ENCODE measurements around the gene RALGAPB.
"Not testable (repeated sequence)": the region's sequence is repeated elsewhere in the genome, so short reads cannot be mapped to it uniquely, and the experiment has no call there.

RALGAPB gene
- 57.7 to 114 (median 79.9) reads per million in 18 experiments for total RNA-seq

DNA sequence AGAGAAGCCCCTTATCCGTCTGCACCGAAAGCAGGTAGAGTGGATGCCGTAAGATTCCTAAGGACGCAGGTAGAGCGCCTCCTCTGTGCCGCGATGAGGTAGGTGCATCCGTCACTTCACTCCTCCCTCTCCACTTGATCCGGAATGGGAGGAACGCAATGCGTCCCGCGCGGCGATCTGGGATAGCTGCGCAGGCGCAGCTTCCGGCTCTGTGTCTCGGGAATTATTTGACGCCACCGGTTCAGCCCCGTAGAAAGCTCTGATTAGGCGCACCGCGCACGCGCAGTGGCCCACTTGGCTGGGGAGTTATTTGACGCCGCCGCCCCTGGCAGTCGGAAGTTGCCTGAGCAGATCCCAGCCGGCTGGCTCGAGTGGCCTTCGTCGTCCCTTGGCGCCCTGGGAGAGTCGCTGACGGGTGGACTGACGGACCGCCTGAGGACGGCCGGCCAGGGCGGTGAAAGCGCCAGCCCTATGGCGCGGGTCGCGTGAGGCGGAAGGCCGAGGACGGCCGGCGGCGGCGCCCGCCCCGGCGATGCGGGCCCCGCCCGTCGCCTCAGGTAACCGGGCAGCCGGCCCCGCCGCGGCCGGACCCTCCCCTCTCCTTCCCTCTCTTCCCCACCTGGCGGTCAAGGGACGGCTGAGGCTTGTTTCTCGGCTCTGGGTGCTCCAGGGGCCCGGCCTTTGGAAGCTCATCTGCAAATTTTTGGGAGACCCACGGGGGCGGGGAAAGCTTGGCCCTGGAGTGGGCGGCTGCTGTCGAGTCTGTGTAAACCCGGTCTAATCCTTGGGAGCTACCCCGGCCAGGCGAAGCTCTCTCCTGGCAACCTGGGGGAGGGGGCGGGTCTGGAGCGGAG, at the start of gene RALGAPB:
Gene RALGAPB, plus strand, starts transcription at position 331 of the 854 bp plus-strand sequence. CDS start 15,590 bp downstream, outside the sequence.
- DNase-seq: peak; percentile 99 to 100

DNA sequence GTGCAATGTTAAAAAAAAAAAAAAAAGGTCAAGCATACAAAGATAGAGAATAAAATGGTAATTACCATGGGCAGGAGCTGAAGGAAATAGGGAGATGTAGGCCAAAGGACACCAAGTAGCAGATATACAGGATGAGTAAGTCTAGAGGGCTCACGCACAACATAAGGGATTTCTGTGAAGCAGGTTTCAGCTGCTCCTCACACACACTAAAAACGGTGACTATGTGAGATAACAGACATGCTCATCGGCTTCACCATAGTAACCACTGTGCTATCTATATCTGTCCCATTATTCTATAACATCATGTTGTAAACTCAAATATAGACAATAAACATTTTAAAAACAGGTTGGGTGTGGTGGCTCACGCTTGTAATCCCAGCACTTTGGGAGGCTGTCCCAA, 49.1 kb upstream of the RALGAPB start:
- DNase-seq: no peak

DNA sequence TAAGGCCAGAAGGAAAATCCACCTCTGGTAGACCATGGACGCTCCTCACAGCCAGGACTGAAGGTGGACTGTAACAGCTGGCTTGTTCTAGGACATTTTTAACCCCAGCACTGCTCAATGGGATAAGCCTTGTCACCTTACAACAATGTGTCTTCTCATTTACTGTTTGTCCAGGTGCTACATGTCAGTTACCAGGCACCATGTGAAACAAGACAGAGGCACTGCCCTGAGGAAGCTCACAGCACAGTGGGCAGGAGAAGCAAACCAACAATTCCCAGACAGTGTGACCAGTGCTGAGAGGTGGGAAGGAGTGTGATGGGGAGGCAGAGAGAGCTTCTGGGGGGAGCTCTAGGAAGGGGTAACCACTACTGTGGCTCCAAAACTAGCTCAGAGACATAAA, 48.2 kb upstream of the RALGAPB start:
- DNase-seq: no peak

DNA sequence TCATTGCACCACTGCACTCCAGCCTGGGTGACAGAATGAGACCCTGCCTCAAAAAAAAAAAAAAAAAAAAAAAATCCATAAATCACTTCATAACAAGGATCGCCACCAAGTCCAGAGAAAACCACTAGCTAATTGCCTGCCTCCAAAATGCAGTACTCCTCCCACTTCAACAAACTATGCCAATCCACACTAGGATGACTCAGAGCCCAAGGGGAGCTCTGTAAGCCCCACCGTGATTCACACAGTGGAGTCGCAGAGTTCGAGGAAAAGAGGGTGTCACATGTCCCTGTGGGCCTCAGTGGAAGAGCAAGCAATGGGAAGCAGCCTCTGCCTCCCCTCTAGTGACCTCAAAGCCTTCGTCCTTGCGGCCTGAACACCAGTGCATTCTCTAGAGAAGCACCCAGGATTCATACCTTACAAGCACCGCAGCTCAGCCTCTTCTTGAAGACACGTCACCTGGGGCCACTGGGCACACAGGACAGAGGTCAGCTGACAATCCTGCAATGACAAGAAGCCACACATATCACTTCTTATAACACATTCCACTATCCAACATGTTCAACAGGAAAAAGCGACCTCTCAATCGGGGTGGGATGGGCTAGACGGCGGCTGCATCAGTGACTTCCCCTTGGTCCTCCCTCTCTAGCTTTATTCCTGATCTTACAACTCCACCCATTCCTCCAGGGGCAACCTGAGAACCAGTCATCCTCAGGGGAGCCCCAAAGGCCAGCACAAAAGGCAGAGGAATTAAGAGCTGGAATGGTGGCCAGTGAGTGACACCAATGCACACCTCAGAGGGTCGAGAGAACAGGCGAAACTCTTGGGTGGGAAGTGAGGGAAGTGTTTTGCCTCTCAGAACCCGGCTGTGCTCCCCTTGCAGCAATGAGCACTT, 46.4 kb upstream of the RALGAPB start:
- peak; percentile 80 to 89 for DNase-seq

DNA sequence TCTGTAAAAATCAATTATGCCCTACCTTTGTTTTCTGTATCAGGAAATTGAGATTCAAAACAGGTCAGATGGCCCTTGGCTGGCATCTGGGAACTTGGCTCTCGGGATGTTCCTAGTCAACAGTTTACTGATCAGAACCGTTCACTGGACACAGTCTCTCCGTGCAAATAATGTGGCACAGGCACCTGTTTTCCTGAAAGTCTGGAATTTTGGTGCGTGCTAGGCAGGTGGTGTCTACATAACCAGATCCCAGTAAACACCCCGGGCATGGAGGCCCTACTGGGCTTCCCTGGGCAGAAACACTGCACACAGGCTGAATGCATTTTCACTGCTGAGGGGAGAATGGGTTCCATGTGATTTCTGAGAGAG, 45.0 kb upstream of the RALGAPB start:
- DNase-seq: no peak

DNA sequence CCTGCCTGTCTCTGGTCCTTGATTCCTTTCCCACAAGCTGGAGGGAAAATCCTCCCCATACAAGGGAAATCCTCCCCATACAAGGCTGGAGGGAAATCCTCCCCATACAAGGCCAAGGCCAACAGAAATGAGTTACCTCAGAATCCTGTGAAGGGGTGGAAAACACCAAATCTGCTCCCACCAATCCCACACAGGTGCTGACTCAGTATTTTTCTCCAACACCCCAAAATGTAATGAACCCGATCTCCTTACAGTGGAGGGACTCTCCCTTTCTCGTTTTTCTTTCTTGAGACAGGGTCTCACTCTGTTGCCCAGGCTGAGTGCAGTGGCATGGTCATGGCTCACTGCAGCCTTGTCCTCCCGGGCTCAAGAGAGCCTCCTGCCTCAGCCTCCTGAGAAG, 43.8 kb upstream of the RALGAPB start:
- no peak for DNase-seq

DNA sequence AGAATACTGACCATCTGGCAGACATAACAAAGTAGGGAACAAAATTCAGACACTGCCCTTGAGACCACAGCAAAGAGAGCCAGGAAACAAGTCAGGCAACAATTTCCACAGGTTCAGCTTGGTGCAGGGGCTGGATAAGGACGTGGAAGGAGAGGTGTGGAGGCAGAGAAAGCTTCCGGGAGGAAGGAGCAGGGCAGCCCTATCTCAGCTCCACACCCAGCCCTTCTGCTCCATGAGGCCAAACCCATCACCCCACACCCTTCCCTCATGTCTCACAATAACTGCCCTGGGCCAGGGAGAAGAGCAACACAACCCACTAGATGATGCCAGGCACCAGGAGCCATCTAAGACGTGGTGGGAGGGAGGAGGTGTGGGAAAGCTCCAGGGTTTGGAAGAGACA, 43.3 kb upstream of the RALGAPB start:
- no peak for DNase-seq

DNA sequence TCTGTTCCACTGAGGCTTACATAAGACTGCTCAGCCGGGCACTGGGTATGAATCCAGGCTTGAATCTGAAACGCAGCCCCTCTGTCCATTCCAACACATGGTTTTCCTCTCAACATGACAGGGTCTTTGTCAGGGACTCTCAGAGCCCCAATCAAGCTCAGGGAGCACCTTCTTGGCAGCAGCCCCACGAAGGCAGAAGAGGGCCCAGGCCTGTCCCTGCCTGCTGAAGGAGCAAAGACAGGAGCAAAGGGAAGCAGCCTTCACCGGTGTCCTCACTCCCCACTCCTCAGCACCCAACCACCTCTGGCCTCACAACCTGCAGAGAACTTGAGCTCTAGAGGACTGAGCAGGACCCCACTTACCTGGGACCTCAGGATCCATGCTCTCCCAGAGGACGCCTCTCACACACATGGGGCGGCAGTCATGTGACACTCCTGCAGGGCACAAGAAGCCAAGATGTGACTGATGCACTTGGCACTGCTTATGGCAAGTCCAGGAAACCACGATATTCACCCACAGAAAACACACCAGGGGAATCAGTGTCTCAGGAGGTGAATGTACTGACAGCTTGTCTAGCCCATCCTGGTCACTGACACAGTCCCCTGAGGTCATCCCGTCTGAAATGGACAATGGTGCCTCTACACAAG, 41.8 kb upstream of the RALGAPB start:
- no peak for DNase-seq

DNA sequence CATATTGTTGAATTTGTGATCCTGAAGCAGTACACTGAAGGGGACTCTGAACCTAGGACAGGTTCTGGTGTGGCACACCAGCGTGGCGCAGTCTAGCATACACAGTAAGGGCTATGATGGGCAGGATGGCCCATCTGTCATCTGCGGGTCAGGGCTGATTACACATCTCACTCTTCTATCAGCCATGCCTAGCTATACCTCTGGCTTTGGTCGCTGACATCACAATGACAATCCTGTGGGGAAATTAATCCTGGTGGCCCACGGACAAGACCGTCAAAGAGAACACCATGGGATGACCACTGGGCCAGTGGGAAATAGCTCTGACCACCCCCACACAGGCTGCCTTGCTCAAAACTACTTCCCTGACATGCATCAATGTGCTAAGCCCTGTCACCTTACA, 40.4 kb upstream of the RALGAPB start:
- peak in 1 of 2 donors; percentile 11 for DNase-seq

DNA sequence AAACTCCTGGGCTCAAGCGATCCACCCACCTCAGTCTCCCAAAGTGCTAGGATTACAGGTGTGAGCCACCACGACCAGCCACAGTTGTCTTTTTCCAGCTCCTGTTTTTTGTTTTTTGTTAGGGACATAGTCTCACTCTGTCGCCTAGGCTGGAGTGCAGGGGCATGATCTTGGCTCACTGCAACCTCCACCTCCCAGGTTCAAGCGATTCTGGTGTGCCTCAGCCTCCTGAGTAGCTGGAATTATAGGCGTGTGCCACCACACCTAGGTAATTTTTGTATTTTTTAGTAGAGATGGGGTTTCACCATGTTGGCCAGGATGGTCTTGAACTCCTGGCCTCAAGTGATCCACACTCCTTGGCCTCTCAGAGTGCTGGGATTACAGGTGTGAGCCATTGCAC, 39.8 kb upstream of the RALGAPB start:
- DNase-seq: not testable (repeated sequence)

DNA sequence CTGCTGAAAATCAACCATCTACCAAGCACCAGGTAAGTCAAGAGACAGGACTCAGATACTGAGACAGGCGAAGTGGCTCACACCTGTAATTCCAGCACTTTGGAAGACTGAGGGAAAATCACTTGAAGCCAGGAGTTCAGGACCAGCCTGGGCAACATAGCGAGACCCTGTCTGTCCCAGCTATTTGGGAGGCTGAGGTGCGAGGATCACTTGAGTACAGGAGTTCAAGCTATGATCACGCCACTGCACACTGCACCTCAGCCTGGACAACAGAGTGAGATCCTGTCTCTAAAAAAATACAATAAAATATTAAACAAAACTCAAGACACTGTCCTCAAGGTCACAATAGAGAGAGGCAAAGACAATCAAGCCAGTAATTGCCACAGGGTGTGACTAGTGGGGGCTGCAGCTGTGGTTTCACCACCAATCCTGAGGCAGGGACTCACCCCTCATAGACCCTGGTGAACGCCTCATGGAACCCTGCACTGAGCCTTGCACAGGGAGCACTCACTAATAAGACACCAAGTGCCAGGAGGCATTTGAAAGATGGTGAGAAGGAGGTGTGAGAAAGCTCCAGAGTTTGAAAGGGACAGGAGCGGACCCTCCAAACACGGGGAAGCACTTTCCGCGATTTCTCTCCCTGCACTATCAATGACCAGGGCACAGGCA, 39.2 kb upstream of the RALGAPB start:
- DNase-seq: no peak

DNA sequence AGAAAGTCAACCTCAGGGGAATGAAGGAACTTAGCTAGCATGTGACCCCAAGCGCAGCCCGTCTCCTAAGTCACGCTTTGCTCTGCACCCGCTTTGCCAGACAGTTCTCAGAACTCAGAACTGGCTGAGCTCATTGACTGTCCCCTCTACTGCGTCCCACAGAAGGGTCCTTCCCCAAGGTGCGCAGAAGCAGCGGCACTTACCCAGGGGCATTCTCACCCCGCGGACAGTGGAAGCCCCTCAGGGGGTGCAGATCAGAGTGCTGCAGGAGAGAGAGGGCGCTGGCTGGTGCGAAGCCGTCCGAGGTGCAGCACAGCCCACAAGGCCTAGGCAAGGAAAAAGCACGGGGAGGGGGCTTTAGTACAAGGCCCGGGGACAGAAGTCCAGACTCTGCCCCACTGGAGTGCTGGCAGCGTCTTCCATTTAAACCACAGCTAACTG, 38.3 kb upstream of the RALGAPB start:
- peak; percentile 77 to 83 for DNase-seq

DNA sequence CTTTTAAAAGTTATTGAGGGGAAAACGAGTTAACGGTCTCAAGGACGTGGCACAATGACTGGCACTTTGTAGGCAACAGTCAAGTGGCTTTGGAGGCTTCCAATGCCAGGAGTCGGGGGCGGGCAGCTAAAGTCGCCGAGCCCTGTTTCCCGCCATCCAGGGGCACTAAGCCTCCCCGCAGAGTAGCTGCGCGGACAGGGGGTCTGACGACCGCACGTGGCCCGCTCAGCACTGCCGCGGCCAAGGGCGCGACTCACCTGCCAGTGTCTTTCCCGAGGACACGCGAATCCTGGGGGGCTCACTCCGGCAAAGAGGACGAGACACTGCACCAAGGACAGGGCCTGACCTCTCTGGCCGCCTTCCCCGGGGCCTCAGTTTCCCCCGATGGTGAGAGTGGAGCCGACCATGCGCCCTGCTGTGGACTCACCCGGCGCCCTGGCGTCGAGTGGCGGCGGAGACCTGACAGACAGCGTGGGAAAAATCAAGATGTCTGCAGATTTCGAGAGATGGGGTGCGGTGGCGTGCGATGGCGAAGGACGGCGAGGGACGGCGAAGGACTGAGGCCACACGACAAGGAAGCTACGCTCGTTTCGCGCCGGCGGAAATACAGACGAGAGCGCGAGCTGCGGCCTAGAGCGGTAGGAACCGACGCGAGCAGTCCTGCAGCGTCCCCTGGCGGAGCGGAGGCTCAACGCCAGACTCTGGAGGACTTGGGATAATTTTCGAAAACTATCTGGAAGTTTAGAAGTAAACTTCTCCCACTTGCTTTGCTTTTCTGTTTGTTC, 37.7 kb upstream of the RALGAPB start, which contains the start of gene SNHG17:
Gene SNHG17, minus strand, starts transcription at position 559 of the 785 bp plus-strand sequence.
- peak; percentile 95 to 96 for DNase-seq

DNA sequence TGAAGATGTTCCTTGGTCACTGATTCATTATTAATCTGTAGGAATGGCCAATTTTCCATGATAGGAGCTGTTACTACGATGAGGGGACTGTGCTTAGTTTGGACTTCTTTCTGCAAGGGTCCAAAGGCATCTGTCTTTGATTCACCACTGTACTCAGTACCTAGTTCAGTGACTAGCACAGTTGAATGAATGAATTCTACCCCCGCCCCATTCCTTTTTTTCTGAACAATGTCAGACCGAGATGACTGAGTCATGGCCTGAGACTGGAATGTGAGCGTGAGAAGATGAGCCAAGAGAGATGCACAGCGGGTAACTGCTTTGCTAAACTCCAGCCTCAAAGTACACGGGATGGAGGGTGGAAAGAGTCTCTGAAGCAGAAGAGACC, 37.1 kb upstream of the RALGAPB start:
- no peak for DNase-seq

DNA sequence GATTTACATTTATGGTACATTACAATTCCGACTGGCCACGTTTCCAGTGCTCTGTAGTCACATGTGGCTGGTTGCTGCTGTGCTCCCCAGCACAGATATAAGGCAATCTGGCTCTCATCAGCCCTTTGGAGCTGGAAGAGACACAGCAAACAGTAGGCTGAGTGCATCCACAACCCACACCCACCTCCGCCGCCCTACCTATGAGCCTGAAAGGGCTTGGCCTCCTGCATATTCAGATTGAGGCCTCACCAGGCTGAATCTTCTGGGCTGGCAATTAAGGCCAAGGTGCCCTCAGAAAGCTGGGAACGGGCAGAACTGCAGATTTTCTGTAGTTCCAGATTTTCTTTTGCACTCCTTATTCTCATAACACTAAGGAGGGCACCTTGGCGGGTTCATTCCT, 34.8 kb upstream of the RALGAPB start:
- no peak for DNase-seq

DNA sequence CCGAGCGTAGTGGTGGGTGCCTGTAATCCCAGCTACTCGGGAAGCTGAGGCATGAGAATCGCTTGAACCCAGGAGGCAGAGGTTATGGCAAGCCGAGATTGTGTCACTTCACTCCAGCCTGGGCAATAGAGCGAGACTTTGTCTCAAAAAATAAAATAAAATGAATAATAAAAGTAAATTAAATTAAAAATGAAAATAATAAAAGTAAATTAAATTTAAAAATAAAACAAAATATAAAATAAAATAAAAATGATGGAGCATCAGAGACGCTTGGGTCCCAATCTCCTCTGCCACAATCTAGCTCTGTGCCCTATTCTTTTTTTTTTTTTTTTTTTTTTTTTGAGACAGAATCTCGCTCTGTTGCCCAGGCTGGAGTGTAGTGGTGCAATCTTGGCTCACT, 31.5 kb upstream of the RALGAPB start:
- DNase-seq: not testable (repeated sequence)

DNA sequence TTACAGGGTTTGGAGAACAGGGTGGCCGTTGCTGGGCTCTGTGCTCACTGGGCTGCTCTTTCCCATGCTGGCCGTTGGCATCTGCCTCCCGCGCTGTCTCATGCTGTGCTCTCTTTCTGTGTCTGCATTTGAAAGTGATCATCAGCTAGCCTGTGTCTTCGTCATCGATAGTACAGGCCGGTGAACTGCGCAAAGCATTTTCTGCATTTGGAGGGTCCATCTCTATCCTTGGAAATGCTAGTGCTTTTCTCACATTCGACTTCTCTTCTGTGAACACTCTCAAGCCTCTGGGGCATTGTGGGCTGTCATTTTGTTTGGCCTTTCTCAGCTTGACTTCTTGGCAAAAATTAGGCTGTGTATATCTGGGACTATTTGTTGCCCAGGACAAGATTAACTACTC, 30.7 kb upstream of the RALGAPB start:
- DNase-seq: no peak

DNA sequence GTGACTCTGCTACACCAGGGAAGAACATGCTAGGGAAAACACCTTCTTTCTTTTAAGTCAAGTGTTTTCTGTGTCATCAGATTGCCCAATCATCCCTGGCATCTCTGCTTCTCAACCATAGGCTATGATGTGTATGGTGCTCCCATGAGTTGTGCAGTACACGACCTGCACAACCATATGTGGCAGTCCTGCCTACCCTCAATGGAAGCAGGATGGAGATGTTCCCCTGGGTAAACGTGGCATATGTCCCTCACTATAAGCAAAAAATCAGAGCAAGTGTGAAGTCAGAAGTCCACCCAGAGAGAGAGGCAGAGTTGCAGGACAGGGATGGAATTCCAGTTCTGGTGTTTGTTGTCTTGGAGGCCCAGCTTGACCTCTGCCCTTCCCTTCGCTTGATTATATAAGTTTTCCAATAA, 27.3 kb upstream of the RALGAPB start:
- no peak for DNase-seq

DNA sequence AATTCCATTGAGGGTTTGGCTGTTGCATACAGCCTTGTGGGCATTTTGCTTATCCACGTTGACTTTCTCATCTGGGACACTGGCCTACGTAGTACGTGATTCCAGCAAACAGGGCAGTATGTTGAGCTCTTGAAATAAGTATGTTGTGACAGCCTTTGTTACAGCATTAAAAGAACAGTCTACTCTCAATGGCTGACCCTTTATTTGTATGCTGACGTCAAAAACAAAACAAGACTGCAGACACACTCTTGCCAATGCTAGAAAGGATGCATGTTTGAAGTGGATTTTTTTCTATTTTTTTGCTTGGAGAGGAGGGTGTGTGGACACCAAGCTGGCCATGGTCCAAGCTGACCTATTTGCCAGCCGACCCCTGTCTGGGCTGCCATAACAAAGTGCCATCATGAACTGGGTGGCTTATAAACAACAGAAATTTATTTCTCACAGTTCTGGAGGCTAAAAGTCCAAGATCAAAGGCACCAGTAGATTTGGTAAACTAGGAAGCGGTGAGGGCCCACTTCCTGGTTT, 26.7 kb upstream of the RALGAPB start:
- no peak for DNase-seq

DNA sequence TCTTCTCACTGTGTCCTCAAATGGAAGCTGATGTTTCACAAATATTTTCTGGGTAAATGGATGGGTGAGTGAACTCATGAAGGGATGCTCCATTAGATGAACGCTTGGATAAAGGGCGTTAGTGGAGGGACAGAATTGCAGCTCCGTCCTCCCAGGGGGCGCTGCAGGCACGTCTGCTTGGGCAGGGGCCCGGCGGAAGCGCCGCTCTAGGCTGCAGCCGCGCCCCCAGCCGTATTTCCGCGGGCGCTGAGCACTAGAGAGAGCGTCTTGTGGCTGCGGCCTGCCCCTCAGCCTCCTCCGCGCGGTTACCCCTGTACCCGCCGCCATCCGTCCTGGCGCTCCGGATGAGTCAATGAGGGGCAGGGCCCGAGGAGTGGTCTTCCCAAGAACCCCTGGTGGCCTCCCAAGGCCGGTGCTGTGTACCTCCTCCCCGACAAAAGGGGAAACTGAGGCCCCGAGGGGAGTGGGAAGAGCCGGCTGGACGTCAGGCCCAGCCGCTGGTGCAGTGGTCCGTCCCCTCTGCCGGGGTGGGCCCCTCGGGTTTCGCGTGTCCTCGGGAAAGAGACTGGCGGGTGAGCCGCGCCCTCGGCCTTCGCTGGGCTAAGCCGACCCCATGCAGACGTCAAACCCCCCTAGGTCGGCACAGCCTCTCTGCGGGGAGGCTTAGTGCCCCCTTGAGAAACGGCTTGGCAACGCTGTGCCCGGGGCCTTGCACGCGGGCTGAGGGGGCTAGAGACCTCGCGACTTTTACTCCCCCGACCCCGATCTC, 26.0 kb upstream of the RALGAPB start:
- peak; percentile 93 to 94 for DNase-seq
